ENCODE data around the gene F13A1.

DNA sequence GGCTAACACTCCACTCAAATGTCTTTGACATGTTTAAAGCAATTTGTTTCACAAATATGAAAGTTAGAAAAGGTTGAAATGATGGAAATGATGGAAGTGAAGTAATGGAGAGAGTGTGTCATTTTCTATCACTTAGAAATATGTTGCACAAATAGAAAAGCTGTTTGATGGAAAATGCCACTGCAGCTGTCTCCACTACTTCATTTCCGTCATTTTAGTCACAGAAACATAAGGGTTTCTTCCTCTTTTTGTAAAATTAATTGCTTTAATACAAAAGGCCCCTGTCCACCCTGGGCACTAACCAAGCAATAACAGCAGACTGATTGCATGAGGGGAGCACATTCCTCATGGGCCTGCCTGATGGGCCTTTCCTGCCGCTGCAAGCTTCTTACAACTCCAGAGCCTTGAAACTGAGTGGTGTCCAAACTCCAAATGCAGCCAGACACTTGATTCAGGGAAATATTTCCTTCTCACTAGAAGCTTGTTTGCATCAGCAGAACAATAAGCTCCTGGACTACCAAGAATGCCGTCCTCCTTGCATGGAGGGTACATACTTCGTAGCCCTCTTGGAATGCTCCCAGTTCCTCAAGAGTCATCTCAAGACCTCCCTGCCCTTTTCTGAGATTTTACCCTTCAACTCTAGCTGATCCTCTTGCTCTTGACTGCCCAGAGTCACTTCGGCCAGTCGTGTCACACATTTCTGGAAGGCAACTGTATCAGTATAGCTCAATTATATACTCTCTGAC lies 36.1 kb downstream of the F13A1 start:
- TF ChIP-seq, protein P1, sequence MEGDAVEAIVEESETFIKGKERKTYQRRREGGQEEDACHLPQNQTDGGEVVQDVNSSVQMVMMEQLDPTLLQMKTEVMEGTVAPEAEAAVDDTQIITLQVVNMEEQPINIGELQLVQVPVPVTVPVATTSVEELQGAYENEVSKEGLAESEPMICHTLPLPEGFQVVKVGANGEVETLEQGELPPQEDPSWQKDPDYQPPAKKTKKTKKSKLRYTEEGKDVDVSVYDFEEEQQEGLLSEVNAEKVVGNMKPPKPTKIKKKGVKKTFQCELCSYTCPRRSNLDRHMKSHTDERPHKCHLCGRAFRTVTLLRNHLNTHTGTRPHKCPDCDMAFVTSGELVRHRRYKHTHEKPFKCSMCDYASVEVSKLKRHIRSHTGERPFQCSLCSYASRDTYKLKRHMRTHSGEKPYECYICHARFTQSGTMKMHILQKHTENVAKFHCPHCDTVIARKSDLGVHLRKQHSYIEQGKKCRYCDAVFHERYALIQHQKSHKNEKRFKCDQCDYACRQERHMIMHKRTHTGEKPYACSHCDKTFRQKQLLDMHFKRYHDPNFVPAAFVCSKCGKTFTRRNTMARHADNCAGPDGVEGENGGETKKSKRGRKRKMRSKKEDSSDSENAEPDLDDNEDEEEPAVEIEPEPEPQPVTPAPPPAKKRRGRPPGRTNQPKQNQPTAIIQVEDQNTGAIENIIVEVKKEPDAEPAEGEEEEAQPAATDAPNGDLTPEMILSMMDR (IDR thresholded peaks at IDR 0.05), result no peak
- TF ChIP-seq POLR2A (IDR thresholded peaks at IDR 0.05), result no peak
